ENCODE data around the gene TMEM53.

The TMEM53 gene

GRCh38 chr1:44605914-44606615 lies 68.2 kb downstream of the TMEM53 start:
- no peak overlapping the region for H2BK12ac ChIP-seq (ENCODE audit: low read length)
- H3K4me1 ChIP-seq (ENCODE audit: control insufficient read depth in 2 of 2, insufficient read depth in 1 of 2, low read depth in 1 of 2, low read length in 2 of 2) = peaks cover 3 to 9% of the 10 kb centered on the region in 2 donors
- H2BK15ac ChIP-seq (ENCODE audit: low read length) = no peak overlapping the region
- H3K27me3 ChIP-seq (ENCODE audit: control insufficient read depth in 3 of 3, insufficient read depth in 3 of 3, low read depth in 1 of 3, low read length in 3 of 3) = no peaks in the 10 kb centered on the region
- H3K79me1 ChIP-seq (ENCODE audit: low read depth, low read length) = no peaks in the 10 kb centered on the region
- H3K9ac ChIP-seq (ENCODE audit: low read depth, low read length, poor library complexity) = no peak overlapping the region
- no peak overlapping the region for H2AFZ ChIP-seq (ENCODE audit: low read length)
- H4K8ac ChIP-seq (ENCODE audit: low read depth, low read length) = no peak overlapping the region
- peaks cover 0 to 16% of the 10 kb centered on the region in 2 donors for H3K36me3 ChIP-seq (replicated peaks in 1 of 2; ENCODE audit: control insufficient read depth in 2 of 2, insufficient read depth in 2 of 2, low read length in 2 of 2)
- H4K91ac ChIP-seq (ENCODE audit: low read depth, low read length, poor library complexity) = no peak overlapping the region
- H3K14ac ChIP-seq (ENCODE audit: low read length) = no peak overlapping the region
- H3K4ac ChIP-seq (ENCODE audit: low read length) = no peak overlapping the region
- no peak overlapping the region for H3K27ac ChIP-seq (replicated peaks; ENCODE audit: low read length)
- H2BK120ac ChIP-seq (ENCODE audit: low read depth, low read length) = no peak overlapping the region
- no peak overlapping the region for H2AK5ac ChIP-seq (ENCODE audit: low read depth, low read length)
- no peak overlapping the region for H2BK5ac ChIP-seq (ENCODE audit: low read length)
- no peak overlapping the region for H3K4me3 ChIP-seq (ENCODE audit: low read length in 2 of 2)
- no peak for DNase-seq (ENCODE audit: low spot score)
- no CpG with 5 or more reads among the region's 12 CpGs for WGBS, 2 donors (ENCODE audit: extremely low coverage in 2 of 2, insufficient read length in 2 of 2, insufficient replicate concordance in 1 of 2)
- peaks cover 0 to 3% of the 10 kb centered on the region in 2 donors for H3K9me3 ChIP-seq (replicated peaks in 1 of 2; ENCODE audit: control insufficient read depth in 2 of 2, insufficient read depth in 1 of 2, low read depth in 1 of 2, low read length in 2 of 2)
- H3K18ac ChIP-seq (ENCODE audit: low read length) = no peak overlapping the region
- no peak overlapping the region for H3K23ac ChIP-seq (ENCODE audit: low read depth, low read length, poor library complexity)
- H3K4me2 ChIP-seq (ENCODE audit: insufficient read depth, low read length, poor library complexity, severe bottlenecking) = no peak overlapping the region

- Histone ChIP-seq H3K79me1 (ENCODE audit: low read depth, low read length) (no peaks in the 10 kb centered on the region), H3K36me3 (replicated peaks in 1 of 2; ENCODE audit: control insufficient read depth in 2 of 2, insufficient read depth in 2 of 2, low read length in 2 of 2) (peaks cover 0 to 17% of the 10 kb centered on the region in 2 donors), H2AK5ac (ENCODE audit: low read depth, low read length) (no peak overlapping the region), H3K9me3 (replicated peaks in 1 of 2; ENCODE audit: control insufficient read depth in 2 of 2, insufficient read depth in 1 of 2, low read depth in 1 of 2, low read length in 2 of 2) (peaks cover 0 to 3% of the 10 kb centered on the region in 2 donors), H3K18ac (ENCODE audit: low read length) (peak overlapping the region; percentile 27), H2BK120ac (ENCODE audit: low read depth, low read length) (no peak overlapping the region), H3K4me3 (ENCODE audit: low read length in 2 of 2) (no peak overlapping the region), H3K23ac (ENCODE audit: low read depth, low read length, poor library complexity) (no peak overlapping the region), H3K27me3 (ENCODE audit: control insufficient read depth in 3 of 3, insufficient read depth in 3 of 3, low read depth in 1 of 3, low read length in 3 of 3) (no peaks in the 10 kb centered on the region), H2BK12ac (ENCODE audit: low read length) (peak overlapping the region; percentile 14), H2BK5ac (ENCODE audit: low read length) (no peak overlapping the region), H3K14ac (ENCODE audit: low read length) (no peak overlapping the region), H2BK15ac (ENCODE audit: low read length) (no peak overlapping the region), H3K9ac (ENCODE audit: low read depth, low read length, poor library complexity) (no peak overlapping the region), H3K4me1 (ENCODE audit: control insufficient read depth in 2 of 2, insufficient read depth in 1 of 2, low read depth in 1 of 2, low read length in 2 of 2) (no peaks in the 10 kb centered on the region), H3K27ac (replicated peaks; ENCODE audit: low read length) (no peak overlapping the region), H4K91ac (ENCODE audit: low read depth, low read length, poor library complexity) (no peak overlapping the region), H4K8ac (ENCODE audit: low read depth, low read length) (no peak overlapping the region), H3K4me2 (ENCODE audit: insufficient read depth, low read length, poor library complexity, severe bottlenecking) (no peak overlapping the region), H2AFZ (ENCODE audit: low read length) (no peak overlapping the region), H3K4ac (ENCODE audit: low read length) (no peak overlapping the region)
- no CpG with 5 or more reads among the region's 3 CpGs for WGBS, 2 donors (ENCODE audit: extremely low coverage in 2 of 2, insufficient read length in 2 of 2, insufficient replicate concordance in 1 of 2)
- DNase-seq (ENCODE audit: low spot score) = no peak
Observed at GRCh38 chr1:44604157-44604955, 69.9 kb downstream of the TMEM53 start.

- H4K91ac ChIP-seq (ENCODE audit: low read depth, low read length, poor library complexity) = no peak overlapping the region
- H3K4me1 ChIP-seq (ENCODE audit: control insufficient read depth in 2 of 2, insufficient read depth in 1 of 2, low read depth in 1 of 2, low read length in 2 of 2) = no peaks in the 10 kb centered on the region
- H2BK120ac ChIP-seq (ENCODE audit: low read depth, low read length) = no peak overlapping the region
- H3K36me3 ChIP-seq (replicated peaks in 1 of 2; ENCODE audit: control insufficient read depth in 2 of 2, insufficient read depth in 2 of 2, low read length in 2 of 2) = peaks cover 0 to 18% of the 10 kb centered on the region in 2 donors
- H3K4me2 ChIP-seq (ENCODE audit: insufficient read depth, low read length, poor library complexity, severe bottlenecking) = no peak overlapping the region
- no peak overlapping the region for H3K27ac ChIP-seq (replicated peaks; ENCODE audit: low read length)
- H3K9ac ChIP-seq (ENCODE audit: low read depth, low read length, poor library complexity) = no peak overlapping the region
- H4K8ac ChIP-seq (ENCODE audit: low read depth, low read length) = peak overlapping the region; percentile 4
- H3K4me3 ChIP-seq (ENCODE audit: low read length in 2 of 2) = no peak overlapping the region
- H2AFZ ChIP-seq (ENCODE audit: low read length) = no peak overlapping the region
- peak overlapping the region; percentile 60 for H3K23ac ChIP-seq (ENCODE audit: low read depth, low read length, poor library complexity)
- H3K14ac ChIP-seq (ENCODE audit: low read length) = peak overlapping the region; percentile 75
- no peak overlapping the region for H2BK12ac ChIP-seq (ENCODE audit: low read length)
- H2AK5ac ChIP-seq (ENCODE audit: low read depth, low read length) = no peak overlapping the region
- no peaks in the 10 kb centered on the region for H3K79me1 ChIP-seq (ENCODE audit: low read depth, low read length)
- no peak overlapping the region for H2BK15ac ChIP-seq (ENCODE audit: low read length)
- H3K27me3 ChIP-seq (ENCODE audit: control insufficient read depth in 3 of 3, insufficient read depth in 3 of 3, low read depth in 1 of 3, low read length in 3 of 3) = no peaks in the 10 kb centered on the region
- H3K9me3 ChIP-seq (replicated peaks in 1 of 2; ENCODE audit: control insufficient read depth in 2 of 2, insufficient read depth in 1 of 2, low read depth in 1 of 2, low read length in 2 of 2) = peaks cover 0 to 3% of the 10 kb centered on the region in 2 donors
- no peak overlapping the region for H3K4ac ChIP-seq (ENCODE audit: low read length)
- no peak overlapping the region for H2BK5ac ChIP-seq (ENCODE audit: low read length)
- no peak for DNase-seq (ENCODE audit: low spot score)
- peak overlapping the region; percentile 30 for H3K18ac ChIP-seq (ENCODE audit: low read length)
- WGBS, 2 donors (ENCODE audit: extremely low coverage in 2 of 2, insufficient read length in 2 of 2, insufficient replicate concordance in 1 of 2) = no CpG with 5 or more reads among the region's 4 CpGs
Observed at GRCh38 chr1:44603718-44604117, 70.6 kb downstream of the TMEM53 start.

Data from neuronal stem cell (in vitro differentiated cells).